GM12864 (cell line): Measurements from ENCODE around the gene DDIT4.

Experiments used
- DNase-seq: peaks from one replicate; pipeline ENCODE4 v3.0.0-alpha.2; 2011; ENCODE audit warnings: low read depth
- H3K4me3 ChIP-seq: 2 replicates; pipeline ENCODE4 v1.5.1; 2011; ENCODE audit warnings: mild to moderate bottlenecking, low read depth, low read length, control low read depth
- TF ChIP-seq, protein P1 (sequence below): IDR thresholded peaks from 2 replicates; pipeline ENCODE4 v1.5.1; 2011; ENCODE audit warnings: low read depth, mild to moderate bottlenecking, moderate library complexity, low read length, control low read depth, inconsistent platforms; ENCODE audit errors: missing control alignments

The DDIT4 gene

DNA sequence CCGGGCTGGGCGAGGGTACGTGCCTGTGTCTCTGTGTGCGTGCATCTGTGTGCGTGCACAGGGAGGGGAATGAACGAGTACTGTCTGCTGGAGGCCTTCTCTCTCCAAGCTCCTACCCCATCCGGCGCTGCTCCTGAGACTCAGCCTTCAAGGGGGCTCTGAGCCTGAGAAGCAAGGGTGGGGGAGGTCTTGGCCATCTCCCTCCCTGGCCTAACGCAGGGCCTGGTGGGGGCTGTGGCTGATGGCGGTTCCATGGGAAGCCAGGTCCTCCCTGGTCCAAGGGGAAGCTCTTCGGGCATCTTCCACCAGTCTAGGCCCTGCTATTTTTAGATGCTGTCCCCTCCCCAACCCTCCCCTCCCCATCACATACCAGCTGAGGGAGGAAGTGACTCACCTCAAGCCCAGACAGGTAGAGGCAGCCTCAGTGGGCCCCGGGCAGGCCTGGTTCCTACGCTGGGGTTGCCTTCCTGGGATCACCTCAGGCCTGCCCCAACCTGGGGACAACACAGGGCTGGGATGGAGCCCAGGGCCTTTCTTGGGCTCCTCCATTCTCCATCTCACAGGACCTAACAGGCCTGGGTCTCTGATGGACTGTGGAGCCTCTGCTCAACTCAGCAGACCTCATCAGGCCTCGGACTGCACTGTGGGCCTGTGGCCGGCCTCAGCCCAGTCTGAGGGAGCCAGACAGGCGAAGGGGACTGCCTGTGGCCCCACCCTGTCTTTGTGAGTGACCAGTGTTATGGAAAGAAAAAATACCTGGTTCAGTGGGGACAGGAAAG, 48.7 kb downstream of the DDIT4 start:
- TF ChIP-seq, protein P1, sequence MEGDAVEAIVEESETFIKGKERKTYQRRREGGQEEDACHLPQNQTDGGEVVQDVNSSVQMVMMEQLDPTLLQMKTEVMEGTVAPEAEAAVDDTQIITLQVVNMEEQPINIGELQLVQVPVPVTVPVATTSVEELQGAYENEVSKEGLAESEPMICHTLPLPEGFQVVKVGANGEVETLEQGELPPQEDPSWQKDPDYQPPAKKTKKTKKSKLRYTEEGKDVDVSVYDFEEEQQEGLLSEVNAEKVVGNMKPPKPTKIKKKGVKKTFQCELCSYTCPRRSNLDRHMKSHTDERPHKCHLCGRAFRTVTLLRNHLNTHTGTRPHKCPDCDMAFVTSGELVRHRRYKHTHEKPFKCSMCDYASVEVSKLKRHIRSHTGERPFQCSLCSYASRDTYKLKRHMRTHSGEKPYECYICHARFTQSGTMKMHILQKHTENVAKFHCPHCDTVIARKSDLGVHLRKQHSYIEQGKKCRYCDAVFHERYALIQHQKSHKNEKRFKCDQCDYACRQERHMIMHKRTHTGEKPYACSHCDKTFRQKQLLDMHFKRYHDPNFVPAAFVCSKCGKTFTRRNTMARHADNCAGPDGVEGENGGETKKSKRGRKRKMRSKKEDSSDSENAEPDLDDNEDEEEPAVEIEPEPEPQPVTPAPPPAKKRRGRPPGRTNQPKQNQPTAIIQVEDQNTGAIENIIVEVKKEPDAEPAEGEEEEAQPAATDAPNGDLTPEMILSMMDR, result no peak
- DNase-seq, result no peak
- H3K4me3 ChIP-seq, result no peak overlapping the region

GRCh38 chr10:72323108-72323749, 49.5 kb downstream of the DDIT4 start:
- no peak overlapping the region for H3K4me3 ChIP-seq
- TF ChIP-seq, protein P1, result no peak
- no peak for DNase-seq

GRCh38 chr10:72323771-72324191, 50.1 kb downstream of the DDIT4 start:
- H3K4me3 ChIP-seq, result no peak overlapping the region
- TF ChIP-seq, protein P1, result no peak
- no peak for DNase-seq
